DMS153 treated with DMSO at 0.1 percent for 48 hours (cell line): ENCODE results near the gene BAD.
"Not testable (repeated sequence)": the region's sequence is repeated elsewhere in the genome, so short reads cannot be mapped to it uniquely, and the experiment has no call there.

Experiments used
- DNase-seq: peaks from one replicate; lab custom pipeline; 2025; ENCODE audit not compliant: unreplicated experiment; lab: John Stamatoyannopoulos, UW

The BAD gene

GRCh38 chr11:64315667-64316526, 31.4 kb upstream of the BAD start:
- DNase-seq = not testable (repeated sequence)

DNA sequence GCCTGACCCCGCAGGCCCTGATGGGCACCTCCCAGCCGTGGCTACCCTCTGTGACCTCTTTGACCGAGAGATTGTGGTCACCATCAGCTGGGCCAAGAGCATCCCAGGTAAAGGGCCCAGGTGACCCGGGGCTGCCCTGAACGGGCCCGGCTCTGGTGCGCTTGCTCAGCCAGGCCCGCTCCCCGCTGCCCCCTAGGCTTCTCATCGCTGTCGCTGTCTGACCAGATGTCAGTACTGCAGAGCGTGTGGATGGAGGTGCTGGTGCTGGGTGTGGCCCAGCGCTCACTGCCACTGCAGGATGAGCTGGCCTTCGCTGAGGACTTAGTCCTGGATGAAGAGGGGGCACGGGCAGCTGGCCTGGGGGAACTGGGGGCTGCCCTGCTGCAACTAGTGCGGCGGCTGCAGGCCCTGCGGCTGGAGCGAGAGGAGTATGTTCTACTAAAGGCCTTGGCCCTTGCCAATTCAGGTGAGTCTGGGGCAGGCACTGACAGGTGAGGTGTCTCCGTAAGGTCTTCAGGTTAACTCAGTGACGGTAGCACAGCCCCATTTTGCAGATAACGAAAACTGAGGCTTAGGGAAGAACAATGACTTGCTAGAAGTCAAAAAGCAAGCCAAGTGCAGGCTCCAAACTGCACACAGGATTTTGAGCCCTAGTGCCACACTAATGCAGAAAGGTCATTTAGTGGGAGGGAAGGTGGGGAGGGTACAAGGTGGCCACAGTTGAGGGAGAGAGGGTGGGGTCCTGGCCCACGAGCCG, 30.5 kb upstream of the BAD start:
- DNase-seq = no peak

GRCh38 chr11:64314146-64314804, 29.8 kb upstream of the BAD start:
- DNase-seq = no peak

DNA sequence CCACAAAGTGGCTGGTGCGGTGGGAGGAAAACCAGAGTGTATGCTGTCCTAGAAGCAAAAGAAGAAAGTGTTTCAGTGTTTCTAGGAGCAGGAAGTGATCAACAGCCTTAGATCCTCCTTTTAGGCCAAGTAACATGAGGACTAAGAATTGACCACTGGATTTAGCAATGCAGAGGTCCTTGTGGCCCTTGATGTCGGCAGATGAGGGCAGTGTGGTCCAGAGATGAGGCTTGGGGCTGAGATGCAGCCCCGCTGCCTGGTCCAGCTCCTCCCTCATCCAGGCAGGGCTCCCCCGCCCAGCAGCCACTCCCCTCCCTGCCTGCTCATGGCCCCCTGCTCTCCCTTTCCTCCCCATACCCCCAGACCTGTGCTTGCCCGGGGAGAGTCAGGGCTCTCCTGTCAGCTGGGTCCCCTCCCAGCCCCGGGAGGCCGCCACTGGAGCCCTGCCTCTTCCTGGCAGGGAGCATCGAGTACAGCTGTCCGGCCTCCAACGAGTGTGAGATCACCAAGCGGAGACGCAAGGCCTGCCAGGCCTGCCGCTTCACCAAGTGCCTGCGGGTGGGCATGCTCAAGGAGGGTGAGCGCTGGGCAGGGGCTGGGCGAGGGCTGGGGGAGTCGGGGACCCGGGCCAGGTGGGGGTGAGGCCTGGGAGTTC, 29.2 kb upstream of the BAD start:
- no peak for DNase-seq

DNA sequence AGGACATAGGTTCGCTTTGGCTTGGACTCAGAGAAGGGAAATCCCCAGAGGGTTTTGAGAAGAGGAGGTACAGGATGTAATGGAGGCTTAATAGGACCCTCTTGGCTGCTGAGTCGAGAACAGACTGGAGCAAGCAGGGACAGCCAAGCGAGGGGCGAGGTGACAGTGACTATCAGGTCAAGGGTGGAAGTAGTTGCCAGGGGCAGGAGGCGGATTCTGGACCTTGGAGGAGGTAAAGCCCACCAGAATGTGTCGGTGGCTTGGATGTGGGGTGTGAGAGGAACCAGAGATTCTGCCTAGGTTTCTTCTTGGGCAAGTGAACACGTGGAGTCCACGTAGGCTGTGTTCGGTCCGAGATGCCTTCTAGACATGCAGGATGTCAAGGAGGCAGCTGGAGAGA, 28.5 kb upstream of the BAD start:
- no peak for DNase-seq

- DNase-seq = not testable (repeated sequence)
Observed at GRCh38 chr11:64307795-64308194, 23.3 kb upstream of the BAD start.

GRCh38 chr11:64306876-64307622, 22.6 kb upstream of the BAD start:
- no peak for DNase-seq

DNA sequence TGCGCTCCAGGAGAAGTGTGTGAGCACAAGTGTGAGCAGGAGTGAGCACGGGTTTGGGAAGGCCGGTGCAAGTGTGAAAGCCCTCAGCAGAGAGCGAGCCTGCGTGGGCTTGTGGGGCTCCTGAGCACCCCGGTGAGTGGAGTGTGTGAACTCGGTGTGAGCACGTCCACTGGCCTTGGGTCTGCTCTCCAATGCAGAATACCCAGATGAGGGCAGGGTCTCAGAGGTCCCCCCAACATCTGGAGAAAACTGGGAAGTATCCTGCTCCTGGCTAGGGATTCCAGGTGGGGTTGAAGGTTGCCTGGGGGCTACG, 22.1 kb upstream of the BAD start:
- no peak for DNase-seq

GRCh38 chr11:64305691-64306562, 21.5 kb upstream of the BAD start:
- peak; percentile 10 for DNase-seq

GRCh38 chr11:64305075-64305690, 20.7 kb upstream of the BAD start, which contains the start of gene ESRRA:
Gene ESRRA (plus strand): TSS chr11:64305524. CDS start chr11:64307180, 1,656 bp downstream.
- peak; percentile 99 for DNase-seq

DNA sequence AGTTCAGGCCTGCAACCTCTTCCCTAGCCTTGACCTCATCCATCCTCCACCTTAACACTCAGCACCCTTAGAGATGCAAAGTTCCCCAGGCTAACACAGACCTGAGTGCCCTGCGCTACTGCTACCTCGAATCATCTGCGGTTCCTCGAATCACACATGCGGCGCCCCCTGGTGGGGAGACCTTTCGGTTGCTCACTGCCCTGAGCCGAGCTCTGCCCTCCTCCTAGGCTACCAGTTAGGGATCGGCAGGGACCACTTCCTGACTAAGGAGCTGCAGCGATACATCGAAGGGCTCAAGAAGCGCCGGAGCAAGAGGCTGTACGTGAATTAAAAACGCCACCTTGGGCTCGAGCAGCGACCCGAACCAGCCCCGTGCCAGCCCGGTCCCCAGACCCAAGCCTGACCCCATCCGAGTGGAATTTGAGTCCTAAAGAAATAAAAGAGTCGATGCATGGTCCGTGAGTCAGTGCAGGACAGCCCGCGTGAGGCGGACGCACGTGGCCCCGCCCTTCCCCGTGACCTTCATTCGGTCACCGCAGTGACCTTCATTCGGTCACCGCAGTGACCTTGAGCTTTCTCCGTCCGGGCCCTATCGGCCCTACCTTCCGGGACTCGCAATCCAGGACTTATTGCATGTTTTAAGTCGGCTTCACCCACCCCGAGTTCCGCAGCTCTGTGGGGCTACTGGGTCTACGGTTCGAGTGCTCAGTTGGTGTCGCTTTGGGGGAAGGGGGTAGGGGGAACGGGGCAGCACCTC, 20.0 kb upstream of the BAD start:
- DNase-seq = peak; percentile 83

DNA sequence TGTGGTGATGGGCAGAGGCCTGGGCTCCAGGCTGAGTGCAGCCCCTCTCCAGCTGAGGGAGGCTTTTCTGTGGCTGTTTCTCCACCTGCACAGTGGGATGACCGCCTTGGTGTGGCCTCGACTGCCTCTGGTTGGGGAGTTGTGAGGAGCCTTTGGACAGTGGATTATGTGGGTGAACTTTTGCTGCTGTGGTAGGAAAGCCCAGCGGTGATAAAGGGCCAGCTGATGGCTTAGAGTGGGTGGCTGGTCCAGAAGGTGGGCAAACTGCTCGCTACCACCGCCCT, 19.5 kb upstream of the BAD start:
- DNase-seq = no peak

DNA sequence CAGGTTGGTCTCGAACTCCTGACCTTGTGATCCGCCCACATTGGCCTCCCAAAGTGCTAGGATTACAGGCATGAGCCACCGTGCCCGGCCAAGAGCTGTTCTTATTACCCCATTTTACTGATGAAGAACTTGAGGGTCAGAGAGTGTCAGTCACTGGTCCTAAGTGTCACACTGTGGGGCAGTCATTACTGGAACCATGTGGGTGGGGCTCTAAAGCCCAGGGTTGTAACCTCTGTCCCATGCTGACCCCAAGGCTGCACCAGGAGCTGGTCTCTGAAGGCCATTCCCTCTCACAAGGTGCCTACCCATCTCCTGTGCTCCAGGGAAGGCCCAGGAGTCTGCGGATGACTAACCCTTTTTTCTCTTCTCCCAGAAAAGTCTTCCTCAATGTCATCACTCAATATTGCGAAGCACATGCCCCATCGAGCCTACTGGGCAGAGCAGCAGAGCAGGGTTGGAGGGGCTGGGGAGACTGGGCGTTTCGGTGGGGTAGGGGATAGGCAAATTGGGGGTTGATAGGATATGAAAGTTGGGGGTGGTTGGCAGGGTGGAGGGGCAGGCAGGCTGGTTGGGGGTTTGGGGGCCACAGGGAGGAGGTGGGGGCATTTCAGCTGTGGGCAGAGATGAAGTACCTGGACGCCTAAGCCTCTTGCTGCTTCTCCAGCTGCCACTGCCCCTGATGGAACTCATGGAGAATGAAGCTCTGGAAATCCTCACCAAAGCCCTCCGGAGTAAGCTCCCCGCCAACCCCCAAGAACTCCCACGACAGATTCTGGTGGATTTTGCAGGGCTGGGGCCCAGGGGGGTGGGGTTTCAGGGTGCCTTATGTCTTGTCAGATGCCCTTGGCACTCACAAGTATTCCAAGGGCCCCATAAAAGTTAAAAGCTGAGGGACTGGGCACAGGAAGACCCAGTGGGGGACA, 18.9 kb upstream of the BAD start:
- no peak for DNase-seq

DNA sequence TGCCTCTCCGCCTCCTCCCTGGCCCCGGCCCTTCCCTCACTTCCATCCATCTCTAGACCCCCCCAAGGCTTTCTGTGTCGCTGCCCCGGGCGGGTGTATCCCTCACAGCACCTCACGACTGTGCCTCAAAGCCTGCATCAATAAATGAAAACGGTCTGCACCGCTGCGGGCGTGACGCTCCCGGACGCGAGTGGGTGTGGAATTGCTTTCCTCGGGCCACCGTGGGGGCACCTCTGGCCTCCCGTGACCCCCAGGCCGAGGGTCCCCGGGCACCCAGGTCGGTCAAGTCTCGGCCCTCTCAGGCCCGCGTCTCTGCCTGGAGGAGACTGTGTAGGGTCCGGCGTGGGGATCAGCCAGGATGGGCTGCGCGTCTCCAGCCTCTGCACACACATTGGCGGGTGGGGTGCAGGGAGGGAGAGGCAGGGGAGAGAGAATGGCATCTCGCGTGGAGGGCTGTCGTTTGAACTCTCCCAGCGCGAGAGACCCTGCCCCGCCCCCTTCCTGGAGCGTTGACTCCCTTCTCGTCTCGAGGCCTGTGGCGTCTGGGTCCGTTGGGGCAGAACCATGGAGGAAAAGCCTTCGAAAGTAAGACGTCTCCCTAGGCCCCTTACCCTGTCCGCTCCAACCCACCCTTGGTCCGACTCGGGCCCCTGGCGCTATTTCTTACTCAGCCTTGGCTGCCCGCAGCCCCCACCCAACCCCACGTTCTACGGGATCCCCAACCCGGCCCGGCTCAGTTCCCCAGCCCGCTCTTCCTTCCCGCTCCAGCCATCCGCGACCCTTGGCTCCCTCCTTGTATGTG, 15.6 kb upstream of the BAD start, which contains the start of gene CATSPERZ:
Gene CATSPERZ, plus strand, starts transcription at position 512 of the 802 bp plus-strand sequence. Its CDS starts 53 bp downstream, at position 565.
- no peak for DNase-seq

DNA sequence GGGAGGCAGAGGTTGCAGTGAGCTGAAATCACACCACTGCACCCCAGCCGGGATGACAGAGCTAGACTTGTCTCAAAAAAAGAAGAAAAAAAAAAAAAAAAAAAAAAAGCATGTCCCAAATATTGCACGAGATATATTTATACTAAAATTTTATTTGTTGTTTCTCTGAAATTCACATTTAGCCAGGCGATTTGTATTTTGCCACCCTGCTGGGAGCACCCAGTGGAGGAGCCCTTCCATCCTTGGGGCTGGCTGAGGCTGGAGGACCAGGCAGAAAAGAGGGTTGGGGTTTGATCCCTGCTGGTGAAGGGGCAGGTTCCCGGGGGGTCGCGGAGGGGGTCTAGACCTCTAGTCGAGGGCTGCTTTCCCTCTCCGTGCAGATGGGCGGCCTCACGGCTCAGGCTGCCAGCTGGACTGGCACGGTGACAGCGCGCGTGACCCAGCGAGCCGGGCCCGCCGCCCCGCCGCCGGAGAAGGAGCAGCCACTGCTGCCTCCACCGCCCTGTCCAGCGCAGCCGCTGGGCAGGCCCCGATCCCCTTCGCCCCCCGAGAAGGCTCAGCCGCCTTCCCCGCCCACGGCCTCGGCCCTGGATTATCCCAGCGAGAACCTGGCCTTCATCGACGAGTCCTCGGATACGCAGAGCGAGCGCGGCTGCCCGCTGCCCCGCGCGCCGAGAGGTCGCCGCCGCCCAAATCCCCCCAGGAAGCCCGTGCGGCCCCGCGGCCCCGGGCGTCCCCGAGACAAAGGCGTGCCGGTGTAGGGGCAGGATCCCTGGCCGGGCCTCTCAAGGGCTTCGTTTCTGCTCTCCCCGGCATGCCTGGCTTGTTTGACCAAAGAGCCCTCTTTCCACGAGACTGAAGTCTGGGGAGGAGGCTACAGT, 14.7 kb upstream of the BAD start:
- DNase-seq = no peak
